Measurements from ENCODE around the gene CCHCR1.

Gene CCHCR1

DNA sequence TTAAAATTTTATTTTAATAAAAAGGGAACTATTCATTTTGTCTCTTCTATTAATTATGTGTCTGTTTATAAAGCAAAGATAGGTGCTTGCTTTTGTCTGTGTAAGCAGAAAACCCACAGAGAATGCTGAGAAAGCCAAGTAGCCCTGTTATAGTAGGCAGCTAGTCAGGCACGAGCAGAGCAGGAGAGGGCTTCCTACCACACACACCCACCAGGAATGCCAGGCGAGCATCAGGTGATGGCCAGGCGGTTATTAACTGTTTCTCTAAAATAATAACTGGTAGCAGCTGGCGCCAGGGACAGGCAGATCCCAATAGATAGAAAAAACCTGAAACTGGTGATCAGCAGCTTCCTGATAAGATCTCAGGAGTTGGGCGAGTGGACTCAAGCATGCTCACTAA is 60.9 kb downstream of the CCHCR1 start:
- DNase-seq = no peak

DNA sequence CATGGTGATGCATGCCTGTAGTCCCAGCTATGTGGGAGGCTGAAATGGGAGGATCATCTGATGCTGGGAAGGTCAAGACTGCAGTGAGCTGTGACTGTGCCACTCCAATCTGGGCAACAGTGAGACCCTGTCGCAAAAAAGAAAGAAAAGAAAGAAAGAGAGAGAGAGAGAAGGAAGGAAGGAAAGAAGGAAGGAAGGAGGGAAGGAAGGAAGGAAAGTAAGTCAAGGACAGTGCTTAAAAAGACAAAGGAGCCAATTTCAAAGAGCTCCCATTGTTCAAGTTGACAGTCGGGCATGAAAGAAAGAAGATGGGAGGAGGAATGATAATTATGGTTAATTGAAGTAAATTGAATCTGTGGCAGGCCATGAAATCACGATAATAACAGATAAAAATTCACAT is 61.4 kb downstream of the CCHCR1 start:
- no peak for DNase-seq

DNA sequence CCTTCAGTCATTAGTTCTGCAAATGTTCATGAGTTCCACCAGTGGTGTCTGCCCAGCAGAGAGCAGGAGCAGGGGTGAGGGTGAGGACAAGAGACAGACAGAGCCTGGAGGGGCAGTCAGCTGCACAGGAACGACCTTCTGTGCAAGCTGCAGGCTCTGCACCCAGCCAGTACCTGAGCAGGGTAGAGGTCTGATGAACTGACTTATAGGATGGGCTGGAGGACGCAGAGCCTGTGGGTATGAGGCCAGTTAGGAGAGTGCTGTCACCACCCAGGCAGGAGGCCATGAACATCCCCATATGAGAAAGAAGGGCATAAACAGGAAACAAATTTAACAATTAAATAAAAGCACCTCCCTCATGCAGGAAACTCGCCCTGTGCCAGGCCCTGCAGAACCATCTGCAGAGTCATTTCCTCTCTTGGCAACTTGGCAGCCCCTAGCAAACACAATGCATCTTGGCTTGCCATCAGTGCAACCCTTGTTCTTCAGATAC is 63.2 kb downstream of the CCHCR1 start:
- DNase-seq = no peak

DNA sequence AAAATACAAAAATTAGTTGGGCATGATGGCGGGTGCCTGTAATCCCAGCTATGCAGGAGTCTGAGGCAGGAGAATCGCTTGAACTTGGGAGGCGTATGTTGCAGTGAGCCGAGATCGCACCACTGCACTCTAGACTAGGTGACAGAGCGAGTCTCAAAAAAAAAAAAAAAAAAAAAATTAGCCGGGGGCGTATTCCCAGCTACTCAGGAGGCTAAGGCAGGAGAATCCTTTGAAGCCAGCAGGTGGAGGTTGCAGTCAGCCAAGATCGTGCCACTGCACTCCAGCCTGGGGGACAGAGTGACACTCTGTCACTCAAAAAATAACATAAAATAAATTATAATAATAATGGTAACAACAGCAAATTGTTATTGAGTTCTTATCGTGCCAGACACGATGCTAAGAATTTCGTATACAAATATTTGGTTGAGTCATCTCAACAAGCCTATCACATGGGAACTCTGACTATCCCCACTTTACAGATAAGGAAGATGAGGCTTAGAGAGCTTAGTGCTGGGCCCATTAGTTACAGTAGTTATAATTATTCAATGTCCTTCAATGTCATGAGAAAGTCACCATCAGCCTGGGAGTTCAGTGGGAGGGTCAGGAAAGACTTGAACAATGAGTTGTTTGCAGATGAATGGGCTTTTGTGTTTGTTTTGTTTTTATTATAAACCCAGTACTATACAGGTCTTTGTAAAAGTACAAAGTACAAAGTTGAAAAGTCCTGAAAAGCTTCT is 64.7 kb downstream of the CCHCR1 start:
- DNase-seq = no peak

Data from NCI-H446 treated with DMSO at 0.1 percent for 48 hours (cell line).